ENCODE results near the gene S100PBP. TPM values are rescaled to one million over a fixed set of nuclear protein-coding genes. Genes with fewer than 3 reads are reported as not detected.

S100PBP gene
- total RNA-seq, result 10 to 100 TPM; 75.8 to 78.5 TPM

GRCh38 chr1:32817159-32817814, at the start of gene S100PBP, which contains the start of gene YARS1:
Gene S100PBP (plus strand): TSS chr1:32817653. CDS start chr1:32826100, 8,447 bp downstream.
Gene YARS1 (minus strand): TSS chr1:32817358. CDS start chr1:32817244, 114 bp downstream.
- DNase-seq, result peak; percentile 100
- H3K27ac Mint-ChIP-seq, result peak within 1 kb of the TSS; percentile 88
- H3K9me3 Mint-ChIP-seq, result no peaks in the 10 kb centered on the region
- peaks cover 27% of the 10 kb centered on the region for H3K36me3 Mint-ChIP-seq
- ATAC-seq (ENCODE audit: low read depth), result peak; percentile 89
- POLR2A ChIA-PET, result interaction anchor here (0.6 to 2.9 kb wide), 11 partner anchors 13 to 533 kb away, joined by 3 to 11 read pairs (median 4); partner anchors contain the start of genes RBBP4 and ZBTB8OS
- peaks cover 40% of the 10 kb centered on the region for H3K4me1 Mint-ChIP-seq
- H3K27me3 Mint-ChIP-seq, result no peaks in the 10 kb centered on the region
- peak within 1 kb of the TSS; percentile 97 for H3K4me3 Mint-ChIP-seq

GRCh38 chr1:32768110-32768850, 49.2 kb upstream of the S100PBP start:
- Mint-ChIP-seq H3K4me1 (peaks cover 3% of the 10 kb centered on the region), H3K9me3 (no peaks in the 10 kb centered on the region), H3K27ac (no peak overlapping the region), H3K36me3 (peaks cover 2% of the 10 kb centered on the region), H3K4me3 (no peak overlapping the region), H3K27me3 (no peaks in the 10 kb centered on the region)
- no peak for DNase-seq
- POLR2A ChIA-PET, result interaction anchor here (0.9 kb wide), 1 partner anchor 11 kb away, joined by 4 read pairs; no protein-coding TSS in a partner anchor
- no peak for ATAC-seq (ENCODE audit: low read depth)

- Mint-ChIP-seq H3K9me3 (no peaks in the 10 kb centered on the region), H3K4me3 (no peak overlapping the region), H3K27ac (no peak overlapping the region), H3K36me3 (peaks cover 5% of the 10 kb centered on the region), H3K4me1 (no peaks in the 10 kb centered on the region), H3K27me3 (no peaks in the 10 kb centered on the region)
- DNase-seq (no peak), ATAC-seq (ENCODE audit: low read depth) (no peak)
- POLR2A ChIA-PET, result interaction anchor here (0.5 to 0.9 kb wide), 2 partner anchors 13 to 80 kb away, joined by 4 to 6 read pairs; no protein-coding TSS in a partner anchor
Observed at GRCh38 chr1:32769524-32770220, 47.8 kb upstream of the S100PBP start.

GRCh38 chr1:32770221-32770731, 47.2 kb upstream of the S100PBP start:
- Mint-ChIP-seq H3K27me3 (no peaks in the 10 kb centered on the region), H3K27ac (no peak overlapping the region), H3K4me3 (no peak overlapping the region), H3K4me1 (no peaks in the 10 kb centered on the region), H3K9me3 (no peaks in the 10 kb centered on the region), H3K36me3 (peaks cover 5% of the 10 kb centered on the region)
- POLR2A ChIA-PET, result interaction anchor here (0.5 kb wide), 1 partner anchor 80 kb away, joined by 6 read pairs; no protein-coding TSS in a partner anchor
- no peak for ATAC-seq (ENCODE audit: low read depth)
- DNase-seq, result no peak

GRCh38 chr1:32770741-32771548, 46.5 kb upstream of the S100PBP start:
- no peak overlapping the region for H3K4me3 Mint-ChIP-seq
- no peaks in the 10 kb centered on the region for H3K27me3 Mint-ChIP-seq
- H3K36me3 Mint-ChIP-seq, result peaks cover 9% of the 10 kb centered on the region
- H3K9me3 Mint-ChIP-seq, result no peaks in the 10 kb centered on the region
- H3K4me1 Mint-ChIP-seq, result peaks cover 4% of the 10 kb centered on the region
- no peak for DNase-seq
- no peak for ATAC-seq (ENCODE audit: low read depth)
- no peak overlapping the region for H3K27ac Mint-ChIP-seq
- POLR2A ChIA-PET, result no interaction called here

- POLR2A ChIA-PET, result interaction anchor here (0.6 to 2.8 kb wide), 4 partner anchors 12 to 360 kb away, joined by 3 to 20 read pairs (median 4); no protein-coding TSS in a partner anchor
- no peak for DNase-seq
- Mint-ChIP-seq H3K27me3 (no peaks in the 10 kb centered on the region), H3K9me3 (no peaks in the 10 kb centered on the region), H3K4me1 (peaks cover 4% of the 10 kb centered on the region), H3K36me3 (peaks cover 9% of the 10 kb centered on the region), H3K27ac (no peak overlapping the region), H3K4me3 (no peak overlapping the region)
- no peak for ATAC-seq (ENCODE audit: low read depth)
Observed at GRCh38 chr1:32771561-32772280, 45.7 kb upstream of the S100PBP start.

GRCh38 chr1:32772281-32773017, 45.0 kb upstream of the S100PBP start:
- ATAC-seq (ENCODE audit: low read depth) (peak; percentile 5), DNase-seq (no peak)
- POLR2A ChIA-PET, result interaction anchor here (0.6 to 2.8 kb wide), 4 partner anchors 12 to 361 kb away, joined by 3 to 20 read pairs (median 4); no protein-coding TSS in a partner anchor
- H3K4me1 Mint-ChIP-seq, result peaks cover 4% of the 10 kb centered on the region
- no peaks in the 10 kb centered on the region for H3K9me3 Mint-ChIP-seq
- no peak overlapping the region for H3K4me3 Mint-ChIP-seq
- no peaks in the 10 kb centered on the region for H3K27me3 Mint-ChIP-seq
- H3K27ac Mint-ChIP-seq, result no peak overlapping the region
- peaks cover 9% of the 10 kb centered on the region for H3K36me3 Mint-ChIP-seq

- peaks cover 5% of the 10 kb centered on the region for H3K4me1 Mint-ChIP-seq
- no peaks in the 10 kb centered on the region for H3K27me3 Mint-ChIP-seq
- H3K36me3 Mint-ChIP-seq, result peaks cover 9% of the 10 kb centered on the region
- DNase-seq, result peak; percentile 79
- H3K9me3 Mint-ChIP-seq, result no peaks in the 10 kb centered on the region
- H3K27ac Mint-ChIP-seq, result peak overlapping the region; percentile 12
- POLR2A ChIA-PET, result interaction anchor here (0.8 to 2.8 kb wide), 4 partner anchors 11 to 61 kb away, joined by 3 to 20 read pairs (median 4); partner anchors contain the start of gene YARS1
- H3K4me3 Mint-ChIP-seq, result no peak overlapping the region
- ATAC-seq (ENCODE audit: low read depth), result peak; percentile 85
Observed at GRCh38 chr1:32773018-32773763, 44.3 kb upstream of the S100PBP start.

GRCh38 chr1:32773764-32774463, 43.5 kb upstream of the S100PBP start:
- H3K4me1 Mint-ChIP-seq, result peaks cover 5% of the 10 kb centered on the region
- H3K36me3 Mint-ChIP-seq, result peaks cover 9% of the 10 kb centered on the region
- POLR2A ChIA-PET, result interaction anchor here (0.8 to 2.8 kb wide), 3 partner anchors 43 to 61 kb away, joined by 3 to 20 read pairs (median 5); partner anchors contain the start of gene YARS1
- no peak overlapping the region for H3K27ac Mint-ChIP-seq
- no peak for DNase-seq
- H3K4me3 Mint-ChIP-seq, result no peak overlapping the region
- ATAC-seq (ENCODE audit: low read depth), result no peak
- H3K27me3 Mint-ChIP-seq, result no peaks in the 10 kb centered on the region
- H3K9me3 Mint-ChIP-seq, result no peaks in the 10 kb centered on the region

GRCh38 chr1:32774464-32774808, 43.0 kb upstream of the S100PBP start:
- H3K36me3 Mint-ChIP-seq, result peaks cover 9% of the 10 kb centered on the region
- ATAC-seq (ENCODE audit: low read depth) (no peak), DNase-seq (no peak)
- H3K9me3 Mint-ChIP-seq, result no peaks in the 10 kb centered on the region
- H3K27ac Mint-ChIP-seq, result no peak overlapping the region
- no peak overlapping the region for H3K4me3 Mint-ChIP-seq
- POLR2A ChIA-PET, result interaction anchor here (1.5 to 2.8 kb wide), 2 partner anchors 42 to 62 kb away, joined by 5 to 20 read pairs; partner anchors contain the start of gene YARS1
- H3K27me3 Mint-ChIP-seq, result no peaks in the 10 kb centered on the region
- peaks cover 5% of the 10 kb centered on the region for H3K4me1 Mint-ChIP-seq
